ENCODE results near the gene RSRP1.
"Not testable (repeated sequence)": the region's sequence is repeated elsewhere in the genome, so short reads cannot be mapped to it uniquely, and the experiment has no call there.

Gene RSRP1

DNA sequence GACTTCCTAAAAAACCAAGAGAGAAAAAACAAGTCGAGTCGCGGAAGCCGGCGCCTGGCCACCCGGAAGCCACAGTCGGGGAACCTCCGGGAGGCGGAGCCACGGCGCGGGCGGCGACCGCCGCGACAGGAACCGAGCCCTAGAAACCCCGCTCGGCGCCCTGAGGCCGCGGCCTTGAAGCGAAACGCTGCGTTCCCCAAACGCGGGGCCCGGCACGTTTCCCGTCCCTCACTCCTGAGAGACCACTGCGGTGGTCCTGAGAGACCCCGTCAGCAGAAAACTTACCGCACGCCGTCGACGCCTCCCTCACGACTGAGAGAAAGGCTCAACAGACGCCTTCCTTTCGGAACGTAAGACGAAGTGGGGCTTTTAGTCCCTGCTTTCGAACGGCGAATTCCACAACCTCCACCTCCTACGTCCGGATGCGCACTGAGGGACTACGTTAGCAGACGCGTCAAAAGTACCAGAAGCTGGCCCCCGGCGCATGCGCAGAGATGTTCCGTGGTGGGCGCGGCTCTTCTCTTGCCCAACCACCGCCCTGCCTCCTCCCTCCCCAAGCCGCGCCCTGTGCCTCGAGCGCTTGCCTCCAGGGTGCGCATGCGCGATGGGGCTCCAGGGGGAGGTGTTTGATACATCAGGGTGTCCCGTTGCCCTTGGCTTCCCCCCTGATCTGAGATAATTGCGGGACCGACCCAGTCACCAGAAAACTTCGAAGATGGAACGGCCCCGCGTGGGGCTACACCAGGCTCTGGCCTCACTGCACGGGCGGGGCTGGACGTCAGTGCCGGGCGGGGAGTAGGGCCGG lies at the start of gene RSRP1:
RSRP1 (minus strand) TSS at position 431 of the 805 bp plus-strand sequence. CDS start 491 bp downstream, outside the sequence.
- peak; percentile 100 for DNase-seq

- DNase-seq, result not testable (repeated sequence)
Observed at GRCh38 chr1:25296501-25296900, 49.2 kb upstream of the RSRP1 start.

- not testable (repeated sequence) for DNase-seq
Observed at GRCh38 chr1:25294889-25295826, 47.9 kb upstream of the RSRP1 start.

- DNase-seq, result not testable (repeated sequence)
Observed at GRCh38 chr1:25293426-25293825, 46.2 kb upstream of the RSRP1 start.

- not testable (repeated sequence) for DNase-seq
Observed at GRCh38 chr1:25290043-25290442, 42.8 kb upstream of the RSRP1 start.

GRCh38 chr1:25288573-25289101 lies 41.4 kb upstream of the RSRP1 start:
- not testable (repeated sequence) for DNase-seq

- DNase-seq, result not testable (repeated sequence)
Observed at GRCh38 chr1:25287164-25287563, 39.9 kb upstream of the RSRP1 start.

GRCh38 chr1:25285862-25286261 lies 38.6 kb upstream of the RSRP1 start:
- not testable (repeated sequence) for DNase-seq

- not testable (repeated sequence) for DNase-seq
Observed at GRCh38 chr1:25279693-25280111, 32.4 kb upstream of the RSRP1 start.

- not testable (repeated sequence) for DNase-seq
Observed at GRCh38 chr1:25278790-25279189, 31.5 kb upstream of the RSRP1 start.

DNA sequence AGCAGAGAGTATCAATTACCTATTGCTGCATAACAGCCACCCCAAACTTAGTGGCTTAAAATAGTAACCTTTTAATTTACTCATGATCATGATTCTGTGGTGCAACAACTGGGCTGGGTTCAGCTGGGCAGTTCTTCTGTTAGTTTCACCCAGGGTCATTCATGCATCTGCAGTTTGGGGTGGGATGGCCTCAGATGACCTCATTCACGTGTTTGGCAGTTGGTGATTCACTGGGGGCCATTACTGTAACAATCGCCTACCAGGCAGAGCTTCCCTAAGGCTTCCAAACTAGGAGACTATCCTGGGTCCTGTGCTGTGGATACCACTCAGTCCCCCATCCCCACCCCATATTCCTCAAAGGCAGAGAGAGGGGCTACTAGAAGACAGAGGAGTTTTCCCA lies 31.1 kb upstream of the RSRP1 start:
- DNase-seq, result not testable (repeated sequence)

- DNase-seq, result not testable (repeated sequence)
Observed at GRCh38 chr1:25277295-25277694, 30.0 kb upstream of the RSRP1 start.

- DNase-seq, result not testable (repeated sequence)
Observed at GRCh38 chr1:25275648-25276047, 28.4 kb upstream of the RSRP1 start.

GRCh38 chr1:25272238-25272637 lies 25.0 kb upstream of the RSRP1 start, which contains the start of gene RHD:
Gene RHD, plus strand, starts transcription at chr1:25272509. Its CDS starts 39 bp downstream, at chr1:25272548.
- DNase-seq, result not testable (repeated sequence)

- not testable (repeated sequence) for DNase-seq
Observed at GRCh38 chr1:25268143-25268760, 21.0 kb upstream of the RSRP1 start.

GRCh38 chr1:25267288-25268142 lies 20.3 kb upstream of the RSRP1 start:
- DNase-seq, result peak; percentile 89

GRCh38 chr1:25266554-25267287 lies 19.5 kb upstream of the RSRP1 start:
- peak; percentile 31 for DNase-seq

DNA sequence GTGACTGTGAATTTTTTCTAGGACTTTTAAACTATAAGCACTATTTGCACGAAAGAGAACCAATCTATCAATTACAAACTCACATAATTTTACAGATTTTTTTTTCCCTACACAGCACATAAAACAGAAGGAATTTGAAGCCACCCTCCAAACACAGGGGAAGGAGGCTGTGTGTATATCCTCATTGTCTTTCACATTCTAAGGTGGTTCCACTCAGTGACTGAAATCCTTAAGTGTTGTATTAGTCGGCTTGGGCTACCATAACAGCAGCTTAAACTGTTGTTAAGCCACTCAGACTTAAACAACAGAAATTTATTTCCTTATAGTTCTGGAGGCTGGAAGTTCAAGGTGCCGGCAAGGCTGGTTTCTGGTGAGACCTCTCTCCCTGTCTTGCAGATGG lies 13.1 kb upstream of the RSRP1 start:
- not testable (repeated sequence) for DNase-seq

GRCh38 chr1:25259813-25260212 lies 12.6 kb upstream of the RSRP1 start:
- DNase-seq, result not testable (repeated sequence)

DNA sequence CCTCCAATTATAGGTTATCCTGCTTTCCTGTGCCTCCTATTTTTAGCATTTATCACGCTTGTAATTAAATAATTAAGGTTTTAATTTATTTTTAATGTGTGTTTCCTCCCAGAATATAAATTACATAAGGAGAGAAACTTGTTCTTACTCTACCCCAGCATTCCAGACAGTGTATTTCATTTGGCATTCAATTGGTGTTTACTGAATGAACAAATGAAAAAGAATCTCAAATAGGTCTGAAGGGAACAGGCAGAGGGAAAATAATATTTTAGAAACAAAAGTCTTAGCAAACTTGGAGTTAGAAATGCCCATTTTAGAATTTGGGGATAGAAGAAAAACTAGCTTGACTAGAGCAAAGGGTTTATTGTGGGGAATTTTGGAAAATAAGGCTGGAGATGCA lies 9.9 kb upstream of the RSRP1 start:
- no peak for DNase-seq

DNA sequence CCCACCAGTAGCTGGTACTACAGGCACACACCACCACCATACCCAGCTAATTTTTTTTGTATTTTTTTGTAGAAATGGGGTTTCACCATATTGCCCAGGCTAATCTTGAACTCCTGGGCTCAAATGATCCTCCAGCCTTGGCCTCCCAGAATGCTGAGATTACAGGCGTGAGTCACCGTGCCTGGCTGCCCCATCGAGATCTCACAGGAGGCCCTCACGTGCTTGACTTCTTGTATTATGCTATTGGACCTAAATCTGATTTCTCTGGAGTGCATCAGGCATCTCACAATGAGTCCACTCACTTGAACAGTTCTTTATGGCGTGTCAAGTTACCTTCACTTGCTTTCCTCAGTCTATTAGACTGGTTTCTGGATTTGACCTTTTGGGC lies 9.3 kb upstream of the RSRP1 start:
- DNase-seq, result no peak

All from CD4-positive, alpha-beta T cell treated with Interleukin-12 subunit alpha and Interleukin-12 subunit beta, for 1 hour (primary cell).